Measurements from ENCODE around the gene RHOC.

Gene RHOC

DNA sequence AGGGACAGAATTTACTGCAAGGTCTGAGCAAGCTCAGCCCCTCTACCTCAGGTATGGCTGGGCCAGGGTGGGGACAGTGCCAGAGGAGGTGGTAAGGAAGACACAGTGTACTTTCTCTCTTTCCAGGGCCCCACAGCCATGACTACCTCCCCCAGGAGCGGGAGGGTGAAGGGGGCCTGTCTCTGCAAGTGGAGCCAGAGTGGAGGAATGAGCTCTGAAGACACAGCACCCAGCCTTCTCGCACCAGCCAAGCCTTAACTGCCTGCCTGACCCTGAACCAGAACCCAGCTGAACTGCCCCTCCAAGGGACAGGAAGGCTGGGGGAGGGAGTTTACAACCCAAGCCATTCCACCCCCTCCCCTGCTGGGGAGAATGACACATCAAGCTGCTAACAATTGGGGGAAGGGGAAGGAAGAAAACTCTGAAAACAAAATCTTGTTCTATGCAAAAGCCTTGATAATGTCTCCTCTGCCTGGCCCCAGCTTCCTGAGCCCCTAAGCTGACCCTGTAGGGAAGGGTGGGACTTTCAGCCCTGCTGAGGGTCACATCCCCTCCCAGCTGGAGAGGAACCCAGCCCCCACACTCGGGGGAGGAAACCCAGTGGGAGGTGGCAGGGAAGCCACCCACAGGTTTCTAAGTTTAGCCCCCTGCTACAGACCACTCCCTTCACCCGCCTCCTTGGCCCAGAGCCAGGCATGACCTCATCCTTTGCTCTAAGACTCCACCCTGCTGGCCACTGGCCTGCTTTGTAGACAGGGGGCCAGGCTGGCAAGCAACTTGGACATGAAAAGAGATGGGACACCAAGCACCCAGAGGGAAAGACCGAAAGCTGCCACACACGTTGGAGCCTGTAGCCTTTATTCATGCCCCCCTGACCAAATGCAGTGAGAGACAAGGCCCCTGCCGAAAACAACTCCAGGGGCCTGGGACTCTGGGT lies 6.4 kb downstream of the RHOC start (continued):
- TF ChIP-seq ZBTB49 (tag by site-specific recombination; IDR thresholded peaks at IDR 0.05; ENCODE audit: low read depth): no peak
- TF ChIP-seq, protein P1, sequence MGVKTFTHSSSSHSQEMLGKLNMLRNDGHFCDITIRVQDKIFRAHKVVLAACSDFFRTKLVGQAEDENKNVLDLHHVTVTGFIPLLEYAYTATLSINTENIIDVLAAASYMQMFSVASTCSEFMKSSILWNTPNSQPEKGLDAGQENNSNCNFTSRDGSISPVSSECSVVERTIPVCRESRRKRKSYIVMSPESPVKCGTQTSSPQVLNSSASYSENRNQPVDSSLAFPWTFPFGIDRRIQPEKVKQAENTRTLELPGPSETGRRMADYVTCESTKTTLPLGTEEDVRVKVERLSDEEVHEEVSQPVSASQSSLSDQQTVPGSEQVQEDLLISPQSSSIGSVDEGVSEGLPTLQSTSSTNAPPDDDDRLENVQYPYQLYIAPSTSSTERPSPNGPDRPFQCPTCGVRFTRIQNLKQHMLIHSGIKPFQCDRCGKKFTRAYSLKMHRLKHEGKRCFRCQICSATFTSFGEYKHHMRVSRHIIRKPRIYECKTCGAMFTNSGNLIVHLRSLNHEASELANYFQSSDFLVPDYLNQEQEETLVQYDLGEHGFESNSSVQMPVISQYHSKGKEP (tag by site-specific recombination; IDR thresholded peaks at IDR 0.05): peak; percentile 80
- TF ChIP-seq, protein P2, sequence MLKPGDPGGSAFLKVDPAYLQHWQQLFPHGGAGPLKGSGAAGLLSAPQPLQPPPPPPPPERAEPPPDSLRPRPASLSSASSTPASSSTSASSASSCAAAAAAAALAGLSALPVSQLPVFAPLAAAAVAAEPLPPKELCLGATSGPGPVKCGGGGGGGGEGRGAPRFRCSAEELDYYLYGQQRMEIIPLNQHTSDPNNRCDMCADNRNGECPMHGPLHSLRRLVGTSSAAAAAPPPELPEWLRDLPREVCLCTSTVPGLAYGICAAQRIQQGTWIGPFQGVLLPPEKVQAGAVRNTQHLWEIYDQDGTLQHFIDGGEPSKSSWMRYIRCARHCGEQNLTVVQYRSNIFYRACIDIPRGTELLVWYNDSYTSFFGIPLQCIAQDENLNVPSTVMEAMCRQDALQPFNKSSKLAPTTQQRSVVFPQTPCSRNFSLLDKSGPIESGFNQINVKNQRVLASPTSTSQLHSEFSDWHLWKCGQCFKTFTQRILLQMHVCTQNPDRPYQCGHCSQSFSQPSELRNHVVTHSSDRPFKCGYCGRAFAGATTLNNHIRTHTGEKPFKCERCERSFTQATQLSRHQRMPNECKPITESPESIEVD (tag by site-specific recombination; IDR thresholded peaks at IDR 0.05): peak; percentile 80
- no peak for TF ChIP-seq ZNF211 (tag by site-specific recombination; IDR thresholded peaks at IDR 0.05; ENCODE audit: low read depth)
- peak; percentile 51; the same call in 1 of the 2 replicates for TF ChIP-seq CTCF (tag by site-specific recombination; IDR thresholded peaks at IDR 0.05)
- TF ChIP-seq ZNF140 (tag by site-specific recombination; IDR thresholded peaks at IDR 0.05): no peak
- peak; percentile 28; the same call in 1 of the 2 replicates for TF ChIP-seq ZBTB48 (tag by site-specific recombination; IDR thresholded peaks at IDR 0.05)
- TF ChIP-seq GLIS1 (tag by site-specific recombination; IDR thresholded peaks at IDR 0.05): peak; percentile 99
- TF ChIP-seq ZSCAN16 (tag by site-specific recombination; IDR thresholded peaks at IDR 0.05): no peak
- peak; percentile 83; the same call in 1 of the 2 replicates for TF ChIP-seq ZNF639 (tag by site-specific recombination; IDR thresholded peaks at IDR 0.05)
- TF ChIP-seq SCRT1 (tag by site-specific recombination; IDR thresholded peaks at IDR 0.05; ENCODE audit: borderline replicate concordance): peak; percentile 79
- TF ChIP-seq ZNF701 (tag by site-specific recombination; IDR thresholded peaks at IDR 0.05): no peak; the same call in 1 of the 2 replicates
- no peak for TF ChIP-seq ZNF510 (tag by site-specific recombination; IDR thresholded peaks at IDR 0.05; ENCODE audit: insufficient replicate concordance)
- TF ChIP-seq ZNF214 (tag by site-specific recombination; IDR thresholded peaks at IDR 0.05; ENCODE audit: borderline replicate concordance): peak; percentile 31; the same call in 1 of the 2 replicates
- TF ChIP-seq KLF9 (tag by site-specific recombination; IDR thresholded peaks at IDR 0.05; ENCODE audit: low read depth): peak; percentile 91
- TF ChIP-seq ZNF350 (tag by site-specific recombination; IDR thresholded peaks at IDR 0.05): no peak
- TF ChIP-seq ZNF521 (tag by site-specific recombination; IDR thresholded peaks at IDR 0.05): no peak
- no peak for TF ChIP-seq ZSCAN18 (tag by site-specific recombination; IDR thresholded peaks at IDR 0.05)
- peak; percentile 99 for TF ChIP-seq ZFHX2 (tag by site-specific recombination; conservative IDR thresholded peaks at IDR 0.05)
- peak; percentile 92 for TF ChIP-seq ZEB2 (tag by site-specific recombination; IDR thresholded peaks at IDR 0.05)
- TF ChIP-seq ZNF202 (tag by site-specific recombination; IDR thresholded peaks at IDR 0.05; ENCODE audit: borderline replicate concordance): no peak
- TF ChIP-seq ZNF133 (tag by site-specific recombination; IDR thresholded peaks at IDR 0.05): no peak
- TF ChIP-seq ZNF19 (tag by site-specific recombination; IDR thresholded peaks at IDR 0.05; ENCODE audit: low read depth): no peak
- TF ChIP-seq ZNF324 (tag by site-specific recombination; IDR thresholded peaks at IDR 0.05): peak; percentile 80
- no peak for TF ChIP-seq ZNF311 (tag by site-specific recombination; IDR thresholded peaks at IDR 0.05; ENCODE audit: borderline replicate concordance)
- TF ChIP-seq ZNF354C (tag by site-specific recombination; IDR thresholded peaks at IDR 0.05; ENCODE audit: borderline replicate concordance, low read depth): no peak
- no peak for TF ChIP-seq ZNF426 (tag by site-specific recombination; IDR thresholded peaks at IDR 0.05)
- no peak for TF ChIP-seq ZNF837 (tag by site-specific recombination; IDR thresholded peaks at IDR 0.05)
- TF ChIP-seq ZNF366 (tag by site-specific recombination; conservative IDR thresholded peaks at IDR 0.05): peak; percentile 84

Measured in HEK293 (cell line).